ENCODE results near the gene EPN1.

The EPN1 gene

DNA sequence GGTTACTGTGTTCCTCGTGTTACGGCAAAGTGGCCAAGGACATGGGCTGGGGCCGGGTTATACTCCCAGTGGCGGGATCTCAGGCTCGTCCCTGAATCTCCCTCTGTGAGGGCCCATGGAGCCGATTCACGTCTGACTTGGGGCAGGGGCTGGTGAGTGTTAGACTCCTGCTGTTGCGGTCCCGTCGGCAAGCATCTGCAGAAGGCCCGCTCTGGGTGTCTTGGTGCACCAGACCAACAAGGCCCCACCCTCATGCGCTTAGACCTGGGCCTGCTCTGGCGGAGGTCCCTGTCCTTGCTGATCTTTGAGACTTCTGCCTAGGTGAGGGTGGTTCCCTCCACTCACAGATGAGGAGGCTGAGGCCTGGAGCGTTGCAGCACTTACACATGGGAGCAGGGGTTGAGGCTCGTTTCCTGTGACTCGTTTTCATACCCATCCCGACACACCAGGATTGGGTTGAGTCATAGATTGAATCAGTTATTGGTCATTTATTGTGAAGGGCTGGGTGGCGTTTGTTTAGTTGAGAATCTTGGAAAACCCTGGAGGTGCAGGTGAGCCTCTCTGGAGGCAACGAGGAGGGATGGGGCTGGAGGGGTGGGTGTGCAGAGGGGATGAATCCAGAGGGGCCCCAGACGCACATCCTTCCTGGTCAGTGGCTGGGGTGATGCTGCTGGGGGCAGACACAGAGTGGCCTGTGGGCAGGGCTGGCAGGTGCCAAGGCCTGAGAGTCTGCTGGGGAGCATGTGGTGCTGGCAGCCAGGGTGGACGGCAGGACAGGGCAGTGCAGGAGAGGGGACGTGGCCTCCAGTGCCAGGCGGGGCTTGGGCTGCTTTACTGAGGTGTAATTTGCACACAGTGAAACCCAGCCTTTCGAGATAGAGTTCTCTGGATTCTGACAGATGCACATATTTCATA, 4.6 kb downstream of the EPN1 start:
- no peak for DNase-seq (ENCODE audit: low read depth in 2 of 2)

DNA sequence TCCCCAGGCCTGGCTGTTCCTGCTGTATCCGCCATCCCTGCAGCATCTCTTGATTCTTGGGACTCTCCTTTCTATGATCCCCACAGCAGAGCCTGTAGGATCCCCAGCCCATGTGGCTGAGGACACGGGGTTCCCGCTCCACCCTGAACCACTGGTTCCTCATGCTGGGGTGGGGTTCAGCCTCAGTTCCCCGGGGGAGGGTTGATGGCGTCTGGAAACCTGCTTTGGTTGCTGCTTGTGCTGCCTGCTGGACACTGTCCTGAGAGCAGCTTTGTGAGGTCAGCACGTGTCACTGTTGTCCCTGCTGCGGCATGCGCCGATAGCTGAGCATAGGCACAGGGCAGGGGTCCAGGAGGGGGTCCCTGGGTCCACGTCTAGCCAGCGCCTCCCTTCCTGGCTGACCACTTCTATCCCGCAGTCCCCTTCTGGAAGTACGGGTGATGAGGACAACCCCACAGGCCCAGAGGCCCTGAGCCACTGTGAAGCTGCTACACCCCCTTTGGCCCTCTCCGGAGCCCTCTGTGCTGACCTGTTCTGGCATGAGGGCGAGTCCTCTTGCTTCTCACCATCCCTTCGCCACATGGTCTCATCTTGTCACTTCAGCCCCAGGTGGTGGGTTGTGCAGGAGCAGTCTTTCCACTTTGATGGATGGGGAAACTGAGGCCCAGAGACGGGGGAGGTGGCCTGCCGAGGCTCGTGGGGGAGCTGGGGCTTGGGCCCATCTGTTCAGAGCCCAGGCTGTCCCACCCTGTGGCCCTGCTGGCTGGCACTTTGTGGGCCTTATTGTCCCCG, 5.5 kb downstream of the EPN1 start:
- no peak for DNase-seq (ENCODE audit: low read depth in 2 of 2)

DNA sequence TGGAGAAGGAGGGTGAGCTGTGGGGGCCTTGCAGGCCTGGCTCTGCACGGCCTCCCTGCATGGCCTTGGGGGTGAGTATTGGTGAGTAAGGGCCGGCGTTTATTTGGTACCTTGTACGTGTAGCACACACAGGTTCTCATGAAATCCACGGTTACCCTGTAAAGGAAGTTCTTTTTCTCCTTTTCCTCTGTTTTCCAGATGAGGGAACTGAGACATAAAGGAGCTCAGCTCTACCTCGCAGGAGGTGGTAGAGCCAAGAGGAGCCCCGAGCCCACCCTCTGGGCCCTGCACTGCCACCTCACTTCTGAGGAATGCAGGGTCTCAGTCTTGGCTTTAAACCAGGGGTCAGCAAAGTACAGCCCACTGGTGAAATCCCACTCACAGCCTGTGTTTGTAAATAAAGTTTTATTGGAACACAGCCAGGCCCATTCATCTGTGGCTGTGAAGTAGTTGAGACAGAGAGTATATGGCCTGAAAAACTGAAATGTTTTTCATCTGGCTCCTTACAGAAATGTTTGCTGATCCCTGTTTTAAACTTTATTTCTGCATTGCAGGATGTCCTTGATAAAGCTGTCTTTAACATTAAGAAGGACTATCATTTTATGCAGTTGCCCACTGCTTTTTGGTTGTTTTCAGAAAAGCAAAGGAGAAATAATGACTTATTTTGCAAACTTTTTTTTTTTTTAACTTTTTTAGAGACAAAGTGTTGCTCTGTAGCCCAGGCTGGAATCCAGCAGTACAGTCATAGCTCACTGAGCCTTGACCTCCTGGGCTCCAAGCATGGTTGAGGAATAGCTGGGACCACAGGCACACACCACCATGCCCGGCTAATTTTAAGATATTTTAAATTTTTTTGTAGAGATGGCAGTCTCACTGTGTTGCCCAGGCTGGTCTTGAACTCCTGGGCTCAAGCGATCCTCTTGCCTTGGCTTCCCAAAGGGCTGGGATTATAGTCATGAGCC, 6.4 kb downstream of the EPN1 start:
- no peak for DNase-seq (ENCODE audit: low read depth in 2 of 2)

DNA sequence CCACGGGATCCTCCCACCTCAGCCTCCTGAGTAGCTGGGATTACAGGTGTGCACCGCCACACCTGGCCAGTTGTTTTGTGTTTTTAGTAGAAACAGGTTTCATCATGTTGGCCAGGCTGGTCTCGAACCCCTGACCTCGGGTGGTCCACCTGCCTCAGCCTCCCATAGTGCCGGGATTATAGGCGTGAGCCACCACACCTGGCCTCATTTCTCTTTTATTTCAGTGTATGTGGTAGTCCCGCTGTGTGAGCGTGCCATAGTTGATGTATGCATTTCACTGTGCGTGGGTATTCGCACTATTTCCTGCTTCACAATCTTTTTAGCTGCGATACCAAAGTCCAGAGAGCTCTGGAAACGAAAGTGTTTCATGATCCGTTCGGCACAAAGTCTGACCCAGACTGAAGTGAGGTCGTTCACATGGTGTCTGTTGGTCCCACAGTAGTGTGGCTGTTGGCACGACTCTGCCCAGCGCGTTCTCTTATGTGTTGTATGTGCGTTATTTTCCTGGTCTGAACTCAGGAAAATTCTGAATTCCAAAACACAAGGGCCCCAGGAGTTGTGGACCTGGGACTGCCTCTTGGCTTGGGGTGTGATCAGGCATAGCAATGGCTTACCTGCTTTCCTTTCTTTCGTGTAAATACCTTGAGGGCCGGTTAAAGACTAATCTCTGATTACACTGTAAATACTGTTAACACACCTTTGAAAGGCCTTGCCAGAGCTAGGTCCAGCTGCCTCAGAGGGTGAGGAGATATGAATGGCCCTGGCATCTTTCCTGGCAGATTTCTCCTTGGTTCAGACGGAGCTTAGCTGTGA, 8.6 kb downstream of the EPN1 start:
- DNase-seq (ENCODE audit: low read depth in 2 of 2) = no peak

DNA sequence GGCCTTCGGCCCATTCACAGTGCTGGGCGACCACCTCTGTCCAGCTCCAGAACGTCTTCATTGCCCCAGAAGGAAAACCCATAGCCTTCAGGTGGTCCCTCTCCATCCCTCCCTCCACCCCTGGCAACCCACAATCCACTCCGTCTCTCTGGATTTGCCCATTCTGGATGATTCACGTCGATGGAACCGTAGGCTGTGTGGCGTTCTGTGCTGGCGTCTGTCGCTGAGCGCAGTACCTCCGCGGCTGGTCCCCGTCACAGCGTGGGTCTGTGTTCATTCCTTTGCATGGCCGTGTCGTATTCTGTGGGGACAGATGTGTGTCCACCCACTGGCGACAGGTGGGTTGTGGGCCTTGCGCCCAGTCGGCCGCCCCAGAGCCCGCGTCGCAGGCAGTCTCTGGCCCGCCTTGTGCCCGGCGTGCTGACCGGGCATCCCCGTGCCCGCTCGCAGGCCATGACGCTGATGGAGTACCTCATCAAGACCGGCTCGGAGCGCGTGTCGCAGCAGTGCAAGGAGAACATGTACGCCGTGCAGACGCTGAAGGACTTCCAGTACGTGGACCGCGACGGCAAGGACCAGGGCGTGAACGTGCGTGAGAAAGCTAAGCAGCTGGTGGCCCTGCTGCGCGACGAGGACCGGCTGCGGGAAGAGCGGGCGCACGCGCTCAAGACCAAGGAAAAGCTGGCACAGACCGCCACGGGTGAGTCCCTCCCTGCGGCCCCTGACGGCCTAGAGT, 10.1 kb downstream of the EPN1 start:
- no peak for DNase-seq (ENCODE audit: low read depth in 2 of 2)

DNA sequence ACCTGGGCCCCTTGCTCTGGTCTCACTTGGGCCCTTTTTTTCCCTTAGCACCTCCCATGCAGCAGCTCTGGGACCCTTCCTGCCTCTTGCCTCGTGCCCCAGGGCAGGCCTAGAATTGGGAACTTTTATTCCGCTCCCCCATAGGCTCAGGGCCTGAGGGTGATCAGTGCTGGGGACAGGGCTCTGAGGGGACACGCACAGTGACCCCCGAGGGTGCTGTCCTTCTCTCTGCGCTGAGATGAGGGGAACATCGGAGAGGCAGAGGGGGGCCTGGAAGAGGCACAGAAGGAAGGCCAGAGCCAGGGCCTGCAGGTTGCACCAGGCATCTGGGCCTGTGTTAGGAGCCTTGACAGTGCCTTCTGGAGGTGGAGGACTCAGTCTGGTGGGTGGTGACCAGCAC, 10.8 kb downstream of the EPN1 start:
- no peak for DNase-seq (ENCODE audit: low read depth in 2 of 2)

DNA sequence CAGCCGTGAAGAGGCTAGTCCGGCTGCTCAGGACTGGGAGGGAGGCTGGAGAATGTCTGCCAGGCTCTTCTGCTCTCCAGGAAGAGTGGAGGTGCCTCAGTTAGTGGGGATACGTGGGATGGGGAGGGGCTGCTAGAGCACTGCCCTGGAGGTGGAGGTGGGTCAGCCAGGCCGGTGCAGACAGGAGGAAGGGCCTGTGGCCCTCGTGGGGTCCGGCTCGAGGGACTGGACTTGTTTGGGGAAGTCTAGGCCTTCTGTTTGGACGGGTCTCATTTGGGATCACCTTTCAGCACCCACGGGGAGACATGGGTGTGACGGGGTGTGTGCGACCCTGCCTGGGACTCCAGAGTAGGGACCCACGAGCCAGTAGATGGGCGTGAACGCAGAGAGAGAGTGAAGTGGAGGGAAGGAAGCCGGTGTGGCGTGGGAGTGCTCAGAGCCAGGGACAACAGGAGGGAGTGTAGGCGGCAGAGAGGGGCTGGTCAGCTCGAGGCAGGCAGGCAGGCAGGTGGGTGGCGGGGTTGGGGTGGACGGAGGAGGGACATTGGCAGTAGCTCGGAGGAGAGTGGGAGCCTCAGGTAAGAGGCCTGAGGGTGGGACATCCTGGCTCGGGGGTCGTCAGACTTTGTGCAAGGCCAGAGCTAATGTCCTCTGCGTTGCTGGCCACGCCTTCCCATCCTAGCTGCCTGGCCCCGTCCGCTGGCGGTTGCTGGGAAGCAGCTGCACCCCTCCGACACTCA, 11.5 kb downstream of the EPN1 start:
- no peak for DNase-seq (ENCODE audit: low read depth in 2 of 2)

DNA sequence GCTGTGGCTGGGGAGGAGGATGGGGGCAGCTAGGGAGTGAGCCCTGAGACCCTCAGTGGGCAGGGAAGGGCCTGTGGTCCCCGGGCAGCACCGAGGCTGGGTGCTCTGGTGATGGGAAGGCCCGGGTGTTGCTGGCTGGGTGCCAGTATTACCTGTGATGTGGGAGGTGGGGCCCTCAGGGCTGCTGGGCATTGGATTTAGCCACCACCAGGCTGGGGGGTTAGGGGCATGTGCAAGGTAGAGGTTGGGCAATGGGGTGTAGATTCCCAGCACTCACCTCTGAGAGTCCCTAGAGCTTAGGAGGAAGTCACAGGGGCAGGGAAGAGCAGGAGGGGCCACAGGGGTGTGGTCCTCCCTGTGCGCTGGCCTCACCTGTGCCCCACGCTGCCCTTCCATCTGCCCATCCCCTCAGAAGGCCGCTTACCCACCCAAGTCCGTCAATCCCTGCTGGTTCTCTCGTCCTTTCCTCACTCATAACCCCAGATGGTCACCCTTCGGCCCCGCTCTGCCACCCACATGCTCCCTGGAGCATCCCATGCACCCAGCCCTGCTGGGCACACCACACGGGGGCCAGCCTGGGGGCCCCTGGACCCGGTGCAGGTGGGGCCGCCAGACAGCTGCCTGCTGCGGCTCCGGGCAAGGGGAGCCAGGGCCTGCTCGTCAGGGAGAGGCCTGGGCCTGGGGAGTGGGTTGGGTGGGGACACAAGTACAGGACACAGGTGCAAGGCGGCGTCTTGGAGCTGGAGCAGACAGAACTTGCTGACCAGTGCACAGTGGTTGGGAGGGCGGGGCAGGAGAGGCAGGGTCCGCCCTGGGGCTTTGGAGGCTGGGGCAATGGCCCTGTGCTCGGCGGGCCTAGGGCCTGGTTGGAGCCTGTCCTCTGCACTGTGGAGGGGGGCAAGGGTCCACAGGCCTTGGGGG, 12.5 kb downstream of the EPN1 start:
- DNase-seq (ENCODE audit: low read depth in 2 of 2) = no peak

DNA sequence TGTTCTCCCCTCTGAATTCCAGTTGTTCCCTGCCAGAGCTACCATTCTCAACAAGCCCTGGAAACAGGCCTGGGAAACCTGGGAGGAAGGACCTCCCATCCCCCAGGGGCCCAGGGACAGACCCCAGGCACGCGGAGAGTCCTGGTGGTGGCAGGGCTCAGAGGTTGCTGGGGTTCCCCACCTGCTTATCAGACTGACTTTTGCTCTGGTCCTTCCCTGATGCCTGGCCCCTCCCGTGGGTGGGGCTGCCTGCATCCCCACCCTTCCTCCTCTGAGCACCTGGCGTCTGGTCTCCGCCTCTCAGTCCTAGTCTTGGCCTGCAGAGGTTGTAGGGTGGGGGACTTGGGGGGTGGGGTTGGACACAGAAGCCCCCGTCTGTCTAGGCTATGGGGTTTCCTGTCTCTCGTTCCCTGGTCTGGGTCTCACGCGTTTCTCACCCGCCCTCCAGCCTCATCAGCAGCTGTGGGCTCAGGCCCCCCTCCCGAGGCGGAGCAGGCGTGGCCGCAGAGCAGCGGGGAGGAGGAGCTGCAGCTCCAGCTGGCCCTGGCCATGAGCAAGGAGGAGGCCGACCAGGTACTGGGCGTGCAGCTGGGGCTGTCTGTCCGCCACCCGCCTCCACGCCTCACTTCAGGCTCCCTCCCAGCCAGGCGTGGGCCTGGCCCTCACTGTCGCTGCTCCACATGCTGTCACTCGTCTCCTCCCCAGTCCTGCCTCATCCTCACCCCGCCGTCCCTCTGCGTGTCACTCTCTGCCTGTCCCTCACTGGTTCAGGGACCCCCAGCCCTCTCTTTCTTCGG, 13.6 kb downstream of the EPN1 start:
- DNase-seq (ENCODE audit: low read depth in 2 of 2) = no peak

DNA sequence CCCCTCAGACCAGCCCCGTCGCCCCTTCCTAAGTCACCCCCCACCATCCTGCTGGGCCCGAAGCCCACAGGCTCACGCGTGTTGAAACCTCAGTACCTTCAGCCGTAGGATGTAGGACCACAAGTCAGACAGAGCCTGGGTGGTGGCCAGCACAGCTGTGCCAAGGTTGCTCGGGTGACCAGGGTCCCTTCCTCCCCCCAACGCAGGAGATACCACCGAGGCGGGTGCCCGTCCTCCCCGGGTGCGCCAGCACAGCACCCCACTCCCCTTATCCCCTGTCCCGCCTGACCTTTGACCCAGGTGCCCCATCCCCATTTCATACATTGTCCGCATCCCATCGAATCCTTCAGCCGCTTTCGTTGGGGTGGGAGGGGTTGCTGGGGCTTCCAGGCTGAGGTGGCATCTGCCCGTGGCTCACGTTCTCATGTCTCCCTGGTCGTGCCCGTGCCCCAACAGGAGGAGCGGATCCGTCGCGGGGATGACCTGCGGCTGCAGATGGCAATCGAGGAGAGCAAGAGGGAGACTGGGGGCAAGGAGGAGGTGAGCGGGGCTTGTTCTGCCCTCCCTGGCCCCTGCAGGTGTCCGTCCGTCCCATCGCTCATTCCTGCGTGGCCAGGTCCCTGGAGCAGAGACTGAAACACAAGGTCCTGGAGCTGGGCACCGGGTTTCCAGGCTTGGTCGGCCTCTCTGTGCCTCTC, 14.5 kb downstream of the EPN1 start:
- DNase-seq (ENCODE audit: low read depth in 2 of 2) = no peak

DNA sequence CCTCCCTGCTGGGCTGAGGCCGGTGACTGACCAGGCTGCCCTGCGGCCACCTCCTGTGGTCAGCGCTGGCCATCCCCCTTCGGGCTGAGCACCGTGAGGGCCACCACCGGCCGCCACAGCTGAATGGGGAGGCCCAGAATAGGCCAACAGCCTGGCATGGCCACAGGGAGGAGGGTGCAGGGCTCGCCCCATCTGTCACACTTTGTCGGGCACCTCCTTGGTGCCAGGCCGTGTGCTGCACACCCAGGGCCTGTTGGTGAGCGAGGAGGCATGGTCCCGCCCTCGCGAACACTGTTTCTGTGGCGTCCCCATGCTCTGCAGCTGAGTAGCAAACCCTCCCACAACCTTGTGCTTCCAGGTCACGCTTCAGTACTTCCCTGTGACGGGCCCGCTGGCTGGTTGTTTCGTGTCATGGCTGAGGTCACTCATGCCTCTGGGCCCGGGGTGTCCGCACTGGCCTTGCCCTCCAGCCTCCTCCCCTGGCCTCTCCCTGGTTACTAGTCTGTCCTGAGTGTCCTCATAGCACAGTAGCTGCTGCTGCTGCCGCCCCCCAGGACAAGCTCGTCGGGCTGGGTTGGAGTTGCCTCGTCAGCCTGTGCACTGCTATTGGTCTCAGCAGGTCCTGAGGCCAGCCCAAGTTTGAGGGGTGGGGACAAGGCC, 15.2 kb downstream of the EPN1 start:
- no peak for DNase-seq (ENCODE audit: low read depth in 2 of 2)

DNA sequence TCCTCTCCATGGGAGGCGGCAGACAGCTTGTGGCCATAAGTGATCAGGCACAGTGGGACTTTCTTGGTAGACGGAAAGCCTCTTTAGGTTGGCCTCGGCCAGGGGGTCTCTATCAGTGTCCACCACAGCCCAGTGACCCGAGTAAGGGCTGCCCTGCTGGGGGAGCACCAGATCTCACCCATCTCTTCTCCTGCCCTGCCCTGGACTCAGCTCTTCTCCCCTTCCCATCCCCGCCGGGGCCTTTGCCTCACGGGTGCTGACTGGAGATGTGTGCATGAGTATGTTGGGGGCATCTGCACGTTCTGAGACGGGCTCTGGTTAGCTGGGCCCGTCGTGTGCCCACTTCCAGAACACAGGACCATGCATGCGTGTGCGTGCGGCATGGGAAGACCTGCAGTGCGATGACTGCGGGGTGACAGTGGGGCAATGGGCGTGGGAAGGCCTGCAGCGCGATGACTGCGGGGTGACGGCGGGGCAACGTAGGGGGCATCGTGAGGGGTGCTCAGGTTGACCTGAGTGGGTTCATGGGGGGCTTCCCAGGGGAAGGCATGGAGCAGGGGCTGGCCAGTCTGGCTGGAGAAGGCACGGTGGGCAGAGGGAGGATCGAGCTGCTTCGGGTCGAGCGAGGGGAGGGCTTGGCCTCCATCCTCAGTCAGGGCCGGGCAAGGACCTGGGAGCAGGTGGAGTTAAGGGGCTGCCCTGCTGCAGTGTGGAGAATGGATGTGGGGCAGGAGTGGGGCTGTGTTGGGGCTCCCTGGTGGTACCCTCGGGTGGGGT, 15.9 kb downstream of the EPN1 start:
- no peak for DNase-seq (ENCODE audit: low read depth in 2 of 2)

DNA sequence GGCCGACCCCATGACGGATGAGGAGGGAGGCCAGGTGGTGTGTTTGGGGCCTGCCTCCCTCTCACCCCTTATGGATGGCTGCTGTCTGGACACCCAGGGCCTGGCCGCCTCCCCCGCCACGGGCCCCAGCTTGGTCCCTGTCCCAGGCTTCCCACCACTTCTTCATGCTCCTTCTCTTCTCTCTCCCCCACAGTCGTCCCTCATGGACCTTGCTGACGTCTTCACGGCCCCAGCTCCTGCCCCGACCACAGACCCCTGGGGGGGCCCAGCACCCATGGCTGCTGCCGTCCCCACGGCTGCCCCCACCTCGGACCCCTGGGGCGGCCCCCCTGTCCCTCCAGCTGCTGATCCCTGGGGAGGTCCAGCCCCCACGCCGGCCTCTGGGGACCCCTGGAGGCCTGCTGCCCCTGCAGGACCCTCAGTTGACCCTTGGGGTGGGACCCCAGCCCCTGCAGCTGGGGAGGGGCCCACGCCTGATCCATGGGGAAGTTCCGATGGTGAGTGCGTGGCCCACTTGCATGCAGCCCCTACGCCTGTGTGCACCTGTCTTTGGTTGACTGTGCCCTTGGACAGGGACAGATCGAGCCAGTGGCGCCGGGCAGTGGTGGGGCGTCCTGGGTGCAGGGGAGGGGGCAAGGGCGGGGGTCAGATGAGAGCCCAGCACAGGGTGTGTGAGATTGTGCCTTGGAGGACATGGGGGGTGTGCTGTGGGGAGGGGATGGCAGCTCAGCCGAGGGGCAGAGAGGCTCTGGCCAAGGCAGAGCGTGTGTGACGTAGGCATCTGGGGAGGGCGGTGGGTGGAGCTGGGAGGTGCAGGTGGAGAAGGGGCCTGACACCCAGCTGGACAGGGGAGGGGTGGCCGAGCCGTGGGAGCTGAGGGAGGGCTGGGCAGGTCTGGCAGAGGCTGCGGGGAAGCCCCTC, 16.8 kb downstream of the EPN1 start:
- no peak for DNase-seq (ENCODE audit: low read depth in 2 of 2)

DNA sequence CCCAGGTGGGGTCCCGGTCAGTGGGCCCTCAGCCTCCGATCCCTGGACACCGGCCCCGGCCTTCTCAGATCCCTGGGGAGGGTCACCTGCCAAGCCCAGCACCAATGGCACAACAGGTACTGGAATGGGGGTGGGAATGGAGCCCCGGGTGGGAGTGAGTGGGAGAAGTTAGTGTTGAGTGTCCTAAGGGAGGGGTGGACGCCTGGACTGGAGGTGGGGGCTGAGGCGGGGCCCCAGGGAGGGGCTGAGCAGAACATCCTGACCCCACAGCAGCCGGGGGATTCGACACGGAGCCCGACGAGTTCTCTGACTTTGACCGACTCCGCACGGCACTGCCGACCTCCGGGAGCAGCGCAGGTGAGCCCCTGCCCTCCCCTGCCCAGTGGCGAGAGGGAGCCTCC, 17.7 kb downstream of the EPN1 start:
- DNase-seq (ENCODE audit: low read depth in 2 of 2) = no peak
